Lung (tissue), 12 donors: Measurements from ENCODE around the gene DNAJB6. TPM values are rescaled to one million over a fixed set of nuclear protein-coding genes. Genes with fewer than 3 reads are reported as not detected.

ENCODE experiments used
- ATAC-seq: fragments of 200-7000 bp; cut with Tn5 transposase; one replicate; pipeline ENCODE4 v1.9.1; 2020; ENCODE audit warnings: moderate number of reproducible peaks; ENCODE audit not compliant: insufficient read depth, low FRiP score
- DNase-seq, 3 donors: peaks; one replicate each; pipeline ENCODE4 v3.0.0-alpha.2; 2013 to 2017
- H3K27ac ChIP-seq, 2 donors: one replicate each; pipeline ENCODE4 v1.5.1; 2013; ENCODE audit warnings: mild to moderate bottlenecking in 2 of 2, moderate library complexity in 2 of 2, control low read depth in 1 of 2, inconsistent platforms in 1 of 2, low read depth in 1 of 2, low read length in 1 of 2
- H3K27me3 ChIP-seq, 3 donors: one replicate each; pipeline ENCODE4 v1.5.1; 2013; ENCODE audit warnings: low read length in 2 of 3; ENCODE audit not compliant: control insufficient read depth in 3 of 3, insufficient read depth in 3 of 3
- H3K36me3 ChIP-seq, 4 donors: one replicate each; pipeline ENCODE4 v1.5.1; 2013; ENCODE audit warnings: low read length in 4 of 4, mild to moderate bottlenecking in 1 of 4, moderate library complexity in 1 of 4; ENCODE audit not compliant: control insufficient read depth in 4 of 4, insufficient read depth in 4 of 4
- H3K4me1 ChIP-seq, 5 donors: one replicate each; pipeline ENCODE4 v1.5.1; 2013; ENCODE audit warnings: low read length in 5 of 5, mild to moderate bottlenecking in 2 of 5, moderate library complexity in 1 of 5; ENCODE audit not compliant: control insufficient read depth in 5 of 5, insufficient read depth in 5 of 5
- H3K4me3 ChIP-seq: one replicate; pipeline ENCODE4 v1.5.1; 2013; ENCODE audit warnings: mild to moderate bottlenecking, control low read depth, moderate library complexity
- H3K9ac ChIP-seq, 2 donors: one replicate each; pipeline ENCODE4 v1.5.1; 2013; ENCODE audit warnings: low read length in 2 of 2, control low read depth in 1 of 2; ENCODE audit not compliant: insufficient read depth in 1 of 2
- H3K9me3 ChIP-seq, 4 donors: one replicate each; pipeline ENCODE4 v1.5.1; 2013; ENCODE audit warnings: low read length in 3 of 4, mild to moderate bottlenecking in 1 of 4, moderate library complexity in 1 of 4; ENCODE audit not compliant: control insufficient read depth in 4 of 4, insufficient read depth in 3 of 4
- WGBS, 2 donors: extraction: QIAGEN DNeasy Blood & Tissue Kit; methylation state at CpG; one replicate each; pipeline ENCODE4 v1.1.7; 2013; 5-methylcytosine and 5-hydroxymethylcytosine counted together
- polyA plus RNA-seq, 2 donors: library from polyadenylated mRNA; stranded (reverse); fragments of 200-250 nt; gene quantifications; one replicate each; pipeline ENCODE4 v1.2.1, GENCODE V29; 2013
- total RNA-seq, 2 donors: library from RNA; depleted of rRNA in 1 of 2; stranded (reverse); fragments of >200 nt in 1 of 2; gene quantifications; one replicate each; pipeline ENCODE4 v1.2.1, GENCODE V29; 2014 to 2021
- TF ChIP-seq, protein P1 (sequence below): IDR thresholded peaks from 2 replicates; pipeline ENCODE4 v1.5.1; 2012; ENCODE audit warnings: mild to moderate bottlenecking; ENCODE audit errors: control extremely low read depth, extremely low read depth
- donor health status: control.
- donor health status: control.
- donor health status: Bipolar disorder and iron deficiency.
- donor health status: healthy.
- donor health status: DM: yes; HTN: yes; CAD: no.

The DNAJB6 gene
- total and polyA plus RNA-seq, 4 donors: 58.1 to 117 (median 83.0) TPM

DNA sequence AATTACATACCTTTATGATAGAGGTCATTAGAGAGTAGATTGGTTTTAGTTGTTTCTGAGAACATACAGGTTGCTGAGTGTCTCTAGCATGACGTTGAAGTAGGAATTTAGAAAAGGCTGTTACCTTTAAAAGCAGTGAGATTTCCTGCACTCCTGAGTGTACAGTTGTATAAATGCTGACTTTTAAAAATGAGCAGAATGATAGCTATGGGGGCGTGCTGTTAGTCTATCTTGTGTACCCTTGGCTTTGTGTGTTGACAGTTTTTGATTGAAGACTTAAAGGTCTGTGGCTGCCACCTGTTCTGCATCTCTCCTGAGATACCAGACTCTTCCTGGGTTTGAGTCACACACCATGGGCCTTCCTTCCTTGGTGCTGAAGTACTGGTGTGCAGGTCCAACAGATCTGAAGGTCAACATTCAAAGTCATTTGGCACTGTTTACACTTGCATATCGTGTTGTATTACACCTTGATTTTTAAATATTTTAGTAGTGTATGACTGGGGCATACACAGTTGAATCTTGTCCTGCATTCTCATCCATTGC lies 23.8 kb downstream of the DNAJB6 start:
- 72 to 84% methylated on average over 3 of the region's 3 CpGs for WGBS, 2 donors
- no peak for DNase-seq
- Histone ChIP-seq H3K9ac (no peak overlapping the region), H3K9me3 (no peaks in the 10 kb centered on the region), H3K4me3 (no peak overlapping the region), H3K27me3 (no peaks in the 10 kb centered on the region), H3K27ac (peak overlapping the region in 1 of 2 donors; percentile 18), H3K36me3 (peaks cover 20 to 39% (median 23%) of the 10 kb centered on the region in 4 donors), H3K4me1 (peaks cover 2 to 19% (median 6%) of the 10 kb centered on the region in 5 donors)
- TF ChIP-seq, protein P1, sequence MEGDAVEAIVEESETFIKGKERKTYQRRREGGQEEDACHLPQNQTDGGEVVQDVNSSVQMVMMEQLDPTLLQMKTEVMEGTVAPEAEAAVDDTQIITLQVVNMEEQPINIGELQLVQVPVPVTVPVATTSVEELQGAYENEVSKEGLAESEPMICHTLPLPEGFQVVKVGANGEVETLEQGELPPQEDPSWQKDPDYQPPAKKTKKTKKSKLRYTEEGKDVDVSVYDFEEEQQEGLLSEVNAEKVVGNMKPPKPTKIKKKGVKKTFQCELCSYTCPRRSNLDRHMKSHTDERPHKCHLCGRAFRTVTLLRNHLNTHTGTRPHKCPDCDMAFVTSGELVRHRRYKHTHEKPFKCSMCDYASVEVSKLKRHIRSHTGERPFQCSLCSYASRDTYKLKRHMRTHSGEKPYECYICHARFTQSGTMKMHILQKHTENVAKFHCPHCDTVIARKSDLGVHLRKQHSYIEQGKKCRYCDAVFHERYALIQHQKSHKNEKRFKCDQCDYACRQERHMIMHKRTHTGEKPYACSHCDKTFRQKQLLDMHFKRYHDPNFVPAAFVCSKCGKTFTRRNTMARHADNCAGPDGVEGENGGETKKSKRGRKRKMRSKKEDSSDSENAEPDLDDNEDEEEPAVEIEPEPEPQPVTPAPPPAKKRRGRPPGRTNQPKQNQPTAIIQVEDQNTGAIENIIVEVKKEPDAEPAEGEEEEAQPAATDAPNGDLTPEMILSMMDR: no peak
- ATAC-seq: no peak

DNA sequence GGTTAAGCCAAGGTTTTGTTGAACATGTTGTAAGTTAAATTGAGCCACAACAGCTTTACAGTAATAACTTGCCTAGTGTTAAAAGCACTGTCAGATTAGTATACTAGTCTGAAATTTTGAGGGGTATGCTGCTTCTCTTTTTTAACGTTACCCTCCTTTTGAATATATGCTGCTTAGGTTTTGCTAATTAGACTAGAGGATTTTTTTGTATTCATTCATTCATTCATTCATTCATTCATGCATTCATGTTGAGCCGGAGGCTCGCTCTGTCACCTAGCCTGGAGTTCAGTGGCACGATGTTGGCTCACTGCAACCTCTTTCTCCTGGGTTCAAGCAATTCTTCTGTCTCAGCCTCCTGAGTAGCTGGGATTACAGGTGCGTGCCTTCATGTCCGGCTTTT lies 24.7 kb downstream of the DNAJB6 start:
- H3K36me3 ChIP-seq: peaks cover 25 to 39% (median 26%) of the 10 kb centered on the region in 4 donors
- DNase-seq: no peak

DNA sequence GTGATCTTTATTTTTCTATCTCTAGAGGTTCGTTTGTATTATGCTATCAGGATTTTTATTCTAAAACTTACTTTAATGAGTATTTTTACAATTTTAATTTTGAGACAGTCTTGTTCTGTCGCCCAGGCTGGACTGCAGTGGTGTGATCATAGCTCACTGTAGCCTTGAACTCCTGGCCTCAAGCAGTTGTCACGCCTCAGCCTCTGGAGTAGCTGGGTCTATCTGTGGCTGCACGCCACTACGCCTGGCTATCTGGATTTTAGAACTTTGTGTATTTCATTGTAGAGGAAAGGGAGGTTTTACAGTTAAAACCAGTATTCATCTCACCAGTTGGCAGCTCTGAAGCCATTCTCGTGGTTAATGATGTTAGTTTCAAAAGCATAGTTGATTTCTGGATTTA lies 25.9 kb downstream of the DNAJB6 start:
- DNase-seq (no peak), ATAC-seq (no peak)
- H3K27ac ChIP-seq: no peak overlapping the region
- H3K4me3 ChIP-seq: no peak overlapping the region
- TF ChIP-seq, protein P1: no peak
- peaks cover 0 to 8% (median 0%) of the 10 kb centered on the region in 5 donors for H3K4me1 ChIP-seq
- H3K9me3 ChIP-seq: no peaks in the 10 kb centered on the region
- H3K9ac ChIP-seq: no peak overlapping the region
- H3K36me3 ChIP-seq: peaks cover 30 to 49% (median 37%) of the 10 kb centered on the region in 4 donors
- 92 to 94% methylated on average over 6 of the region's 6 CpGs for WGBS, 2 donors
- H3K27me3 ChIP-seq: no peaks in the 10 kb centered on the region

More for the DNA sequence above, 24.7 kb downstream of the DNAJB6 start:
- Histone ChIP-seq H3K27ac (no peak overlapping the region), H3K9me3 (no peaks in the 10 kb centered on the region), H3K4me3 (no peak overlapping the region), H3K9ac (no peak overlapping the region), H3K27me3 (no peaks in the 10 kb centered on the region), H3K4me1 (peaks cover 0 to 16% (median 0%) of the 10 kb centered on the region in 5 donors)
- no peak for ATAC-seq
- TF ChIP-seq, protein P1: no peak
- 95 to 98% methylated on average over 6 of the region's 6 CpGs for WGBS, 2 donors

DNA sequence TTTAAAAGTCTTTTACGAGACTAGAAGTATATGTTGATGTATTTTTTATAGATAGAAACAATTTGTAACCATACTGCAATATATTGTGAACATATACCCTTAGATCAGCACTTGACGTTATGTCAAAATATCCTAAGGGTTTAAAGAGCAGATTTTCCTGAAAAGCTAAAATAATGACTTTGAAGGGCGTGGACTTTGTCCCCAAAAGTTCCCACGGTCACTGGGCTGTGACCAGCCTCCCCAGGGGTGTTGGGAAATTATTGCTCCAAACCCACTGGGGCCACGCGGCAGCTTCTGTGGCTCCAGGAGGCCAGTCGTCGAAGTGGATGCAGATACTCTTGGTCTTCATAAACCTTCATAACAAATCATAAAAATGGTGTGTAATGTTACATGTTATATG lies 29.9 kb downstream of the DNAJB6 start:
- 91 to 96% methylated on average over 8 of the region's 8 CpGs for WGBS, 2 donors
- peaks cover 42 to 61% (median 53%) of the 10 kb centered on the region in 4 donors for H3K36me3 ChIP-seq
- TF ChIP-seq, protein P1: no peak
- no peak overlapping the region for H3K9ac ChIP-seq
- no peak overlapping the region for H3K27ac ChIP-seq
- H3K4me3 ChIP-seq: no peak overlapping the region
- ATAC-seq (no peak), DNase-seq (no peak)
- H3K9me3 ChIP-seq: no peaks in the 10 kb centered on the region
- H3K4me1 ChIP-seq: no peaks in the 10 kb centered on the region
- H3K27me3 ChIP-seq: no peaks in the 10 kb centered on the region
